Activated CD4-positive, CD25-positive, alpha-beta regulatory T cell (primary cell): ENCODE results near the gene ZCWPW2.

ENCODE experiments used
- DNase-seq, 4 experiments: peaks; one replicate each; lab custom pipeline; 2025; lab: John Stamatoyannopoulos, UW

The ZCWPW2 gene

GRCh38 chr3:28376424-28376823 lies 27.9 kb downstream of the ZCWPW2 start:
- no peak for DNase-seq

- DNase-seq: no peak
These were observed 37.5 kb downstream of the ZCWPW2 start for GRCh38 chr3:28386049-28386448.

DNA sequence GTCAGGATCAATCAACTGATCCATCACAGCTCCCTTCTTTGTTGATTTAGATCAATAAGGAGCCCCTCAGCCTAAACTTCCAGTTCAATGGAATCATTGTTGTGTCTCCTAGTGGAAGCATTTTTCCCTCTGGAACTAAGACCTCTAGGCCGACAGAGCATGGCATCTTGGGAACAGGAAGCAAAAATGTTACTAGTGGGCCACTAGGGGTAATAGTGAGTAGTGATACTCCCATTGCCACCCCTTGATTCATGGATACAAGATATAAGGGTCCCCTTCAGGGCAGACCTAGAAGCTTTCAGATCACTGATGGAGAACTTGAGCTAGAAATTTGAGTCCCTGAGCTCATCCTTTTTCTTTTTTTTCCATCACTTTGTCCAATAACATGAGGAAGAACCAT lies 40.5 kb downstream of the ZCWPW2 start:
- DNase-seq: no peak

- DNase-seq: no peak
These were observed 50.7 kb downstream of the ZCWPW2 start for GRCh38 chr3:28399206-28399605.

- no peak for DNase-seq
These were observed 57.7 kb downstream of the ZCWPW2 start for GRCh38 chr3:28406241-28406640.

- DNase-seq: no peak
These were observed 100.9 kb downstream of the ZCWPW2 start for GRCh38 chr3:28449398-28449797.

DNA sequence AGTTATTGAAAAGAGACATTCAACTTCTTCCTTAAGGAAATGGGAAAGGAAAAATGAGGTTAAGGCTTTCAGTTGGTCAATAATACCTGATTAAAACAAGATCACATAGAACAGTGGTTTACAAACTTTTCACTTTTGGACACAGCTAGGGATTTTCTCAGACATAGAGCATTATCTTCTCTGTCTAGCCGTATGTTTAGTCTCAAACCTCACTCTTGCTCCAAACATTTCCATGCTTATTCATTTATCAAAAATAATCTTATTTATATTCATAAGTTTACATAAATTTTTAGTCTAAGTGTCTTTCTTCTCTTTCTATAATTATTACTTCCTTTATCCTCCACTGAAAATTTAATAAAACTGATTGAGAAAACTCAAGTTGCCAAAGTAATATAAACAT lies 114.3 kb downstream of the ZCWPW2 start:
- DNase-seq: no peak

- DNase-seq: no peak
These were observed 118.9 kb downstream of the ZCWPW2 start for GRCh38 chr3:28467414-28467813.

- DNase-seq: no peak
These were observed 127.7 kb downstream of the ZCWPW2 start for GRCh38 chr3:28476194-28476593.

- no peak for DNase-seq
These were observed 128.2 kb downstream of the ZCWPW2 start for GRCh38 chr3:28476764-28477163.

DNA sequence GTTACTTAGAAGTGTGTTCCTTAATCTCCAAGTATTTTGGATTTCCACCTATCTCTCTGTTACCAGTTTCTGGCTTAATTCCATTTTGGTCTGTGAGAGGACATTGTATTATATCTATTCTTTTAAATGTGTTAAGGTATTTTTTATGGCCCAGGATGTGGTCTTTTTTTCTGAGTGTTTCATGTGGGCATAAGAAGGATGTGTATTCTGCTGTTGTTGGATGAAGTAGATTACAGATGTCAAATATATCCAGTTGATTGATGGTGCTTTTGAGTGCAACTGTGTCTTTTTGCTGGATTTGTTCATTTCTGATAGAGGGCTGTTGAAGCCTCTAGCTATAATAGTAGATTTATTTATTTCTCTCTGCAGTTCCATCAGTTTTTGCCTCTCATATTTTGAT lies 136.6 kb downstream of the ZCWPW2 start:
- DNase-seq: no peak

- DNase-seq: no peak
These were observed 146.8 kb downstream of the ZCWPW2 start for GRCh38 chr3:28495301-28495700.

- no peak for DNase-seq
These were observed 153.9 kb downstream of the ZCWPW2 start for GRCh38 chr3:28502397-28502937.

DNA sequence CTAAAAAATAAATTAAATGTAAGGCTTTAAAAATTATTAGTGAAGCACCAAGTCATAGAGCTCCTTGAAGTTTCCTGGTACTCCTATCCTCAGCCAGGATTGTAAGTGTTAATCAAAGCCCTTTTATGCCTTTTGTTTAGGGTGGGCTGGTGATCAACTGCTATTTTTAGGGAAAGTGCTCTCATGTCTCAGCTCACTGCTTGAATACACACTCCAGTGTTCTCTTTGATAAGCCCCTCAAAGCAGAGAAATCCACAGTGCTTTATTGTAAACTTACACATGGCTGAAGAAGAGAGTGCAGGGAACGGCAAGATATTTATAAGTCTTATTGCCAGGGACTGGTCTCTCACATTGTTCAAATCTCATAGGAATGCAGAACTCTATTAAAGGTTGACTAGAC lies 156.5 kb downstream of the ZCWPW2 start:
- no peak for DNase-seq

DNA sequence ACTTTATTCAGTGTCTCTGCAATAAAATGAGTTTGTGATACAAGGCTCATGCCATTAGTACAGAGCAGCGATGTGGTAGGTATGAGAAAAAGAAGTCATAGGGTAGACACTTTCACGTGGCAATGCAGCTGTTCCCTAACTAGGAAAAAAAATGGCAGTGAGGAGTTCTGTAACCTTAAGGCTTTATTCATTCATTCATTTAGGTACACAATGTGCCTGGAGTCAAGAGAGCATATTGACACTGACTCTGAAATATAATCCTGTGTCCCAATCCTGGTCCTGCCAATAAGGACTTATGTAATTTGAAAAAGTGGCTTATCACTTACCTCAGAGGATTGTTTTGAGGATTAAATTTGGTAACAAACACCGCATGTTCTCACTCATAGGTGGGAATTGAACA lies 173.1 kb downstream of the ZCWPW2 start:
- DNase-seq: no peak

DNA sequence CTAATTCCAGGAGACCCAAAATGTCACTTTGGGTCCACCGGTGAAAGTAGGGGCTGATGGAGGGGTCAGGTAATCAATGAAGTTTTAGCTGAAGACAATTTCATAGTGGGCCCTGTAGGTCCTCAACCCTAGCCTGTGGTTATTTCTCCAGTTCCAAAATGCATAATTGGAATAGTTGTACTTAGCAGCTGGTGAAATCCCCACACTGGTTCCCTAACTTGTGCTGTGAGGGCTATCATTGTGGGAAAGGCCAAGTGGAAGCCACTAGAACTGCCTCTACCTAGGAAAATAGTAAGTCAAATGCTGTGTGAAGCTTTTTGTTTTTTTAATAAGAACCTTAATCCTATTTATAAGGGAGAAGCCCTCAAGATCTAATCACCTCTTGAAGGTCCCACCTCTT lies 193.8 kb downstream of the ZCWPW2 start:
- DNase-seq: no peak

GRCh38 chr3:28544236-28544635 lies 195.7 kb downstream of the ZCWPW2 start:
- DNase-seq: no peak

DNA sequence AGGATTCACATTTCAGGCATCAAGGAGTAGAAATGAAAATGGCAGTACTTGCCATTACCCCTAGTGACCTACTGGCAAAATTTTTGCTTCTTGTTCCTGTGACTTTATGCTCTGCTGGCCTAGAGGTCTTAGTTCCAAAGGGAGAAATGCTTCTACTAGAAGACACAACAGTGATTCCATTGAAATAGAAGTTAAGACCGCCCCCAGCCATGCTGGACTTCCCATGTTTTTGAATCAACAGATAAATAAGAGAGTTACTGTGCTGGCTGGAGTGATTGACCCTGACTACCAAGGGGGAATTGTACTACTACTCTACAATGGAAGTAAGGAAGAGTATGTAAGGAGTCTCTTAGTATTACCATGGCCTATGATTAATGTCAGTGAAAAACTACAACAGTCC lies 196.3 kb downstream of the ZCWPW2 start:
- DNase-seq: no peak

- no peak for DNase-seq
These were observed 199.2 kb downstream of the ZCWPW2 start for GRCh38 chr3:28547677-28548076.

DNA sequence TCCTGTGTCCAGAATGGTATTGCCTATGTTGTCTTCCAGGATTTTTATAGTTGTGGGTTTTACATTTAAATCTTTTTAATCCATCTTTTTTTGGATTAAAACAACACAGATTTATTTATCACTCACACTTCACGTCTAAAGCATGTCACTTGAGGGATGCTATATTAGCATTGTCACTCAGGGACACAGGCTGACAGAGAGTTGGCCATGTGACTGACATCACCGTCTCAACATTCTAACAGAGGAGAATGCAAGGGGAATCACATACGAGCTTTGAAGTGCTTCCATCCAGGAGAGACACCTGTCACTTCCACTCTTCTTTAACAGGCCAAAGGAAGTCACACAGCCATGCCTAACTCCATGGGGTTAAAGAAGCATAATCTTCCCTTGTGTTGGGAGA lies 204.7 kb downstream of the ZCWPW2 start:
- no peak for DNase-seq

DNA sequence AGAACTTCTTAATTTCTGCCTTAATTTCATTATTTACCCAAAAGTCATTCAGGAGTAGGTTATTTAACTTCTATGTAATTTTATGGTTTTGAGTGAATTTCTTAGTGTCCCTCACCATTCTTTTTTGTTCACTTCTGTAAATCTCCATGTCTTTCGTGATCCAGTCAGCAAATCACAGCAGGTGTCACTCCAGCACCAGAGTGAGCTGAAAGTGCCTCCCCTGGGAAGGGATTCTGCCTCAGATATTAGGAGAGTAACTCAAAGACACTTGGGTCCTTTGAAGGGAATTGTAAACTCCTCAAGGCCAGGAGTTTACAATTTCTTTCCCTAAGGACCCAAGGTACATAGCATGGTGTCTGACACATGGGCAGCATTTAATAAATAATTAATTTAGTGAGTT lies 207.7 kb downstream of the ZCWPW2 start:
- DNase-seq: no peak

DNA sequence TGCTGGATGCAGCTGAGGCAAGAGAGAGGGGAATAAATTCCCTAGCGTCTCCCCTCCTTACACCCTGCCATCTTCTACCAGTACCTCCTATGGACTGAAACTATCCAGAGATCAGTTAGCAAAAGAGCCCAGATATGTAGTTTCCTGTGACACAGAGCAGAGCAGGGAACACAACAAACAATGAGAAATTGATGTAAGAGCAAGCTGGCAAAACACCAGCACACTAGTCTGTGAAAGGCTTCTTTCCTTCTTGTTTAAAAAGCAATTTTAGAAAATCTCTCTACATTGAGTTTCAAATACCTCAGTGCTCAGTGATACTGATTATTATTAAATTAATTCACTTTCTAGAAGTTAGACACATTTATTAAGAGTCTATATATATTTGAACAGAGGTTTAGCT lies 215.7 kb downstream of the ZCWPW2 start:
- DNase-seq: no peak

GRCh38 chr3:28569357-28569756 lies 220.8 kb downstream of the ZCWPW2 start:
- no peak for DNase-seq

DNA sequence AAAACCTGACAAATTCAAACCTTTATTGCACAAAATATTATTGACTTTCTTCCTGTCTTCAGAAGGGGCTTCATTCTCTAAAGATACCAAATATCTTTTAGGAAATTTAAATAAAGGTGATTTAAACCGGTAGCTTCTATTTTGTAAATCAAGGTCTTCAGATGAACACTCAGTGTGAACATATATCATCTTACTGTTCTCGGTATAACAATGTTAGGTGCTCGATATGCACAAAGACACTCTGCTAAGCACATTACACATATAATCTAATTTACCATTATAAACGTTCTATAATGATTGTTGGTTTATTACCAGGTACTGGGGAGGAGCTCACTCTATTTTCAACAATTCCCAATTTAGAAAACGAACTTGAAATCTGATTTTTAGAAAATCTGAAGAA lies 225.5 kb downstream of the ZCWPW2 start:
- no peak for DNase-seq
